SK-N-SH treated with all-trans-retinoic acid at 6 μM for 48 hours (cell line): ENCODE results near the gene CHAF1B.

ENCODE experiments used
- ATAC-seq: fragments of 200-7000 bp; cut with Tn5 transposase; 3 replicates; pipeline ENCODE4 v1.9.1; 2020; ENCODE audit warnings: mild to moderate bottlenecking, moderate library complexity
- ARNTL ChIP-seq: fragments of 450-650 bp; formaldehyde crosslinking; IDR thresholded peaks from 2 replicates; pipeline ENCODE4 v1.5.0; 2020; ENCODE audit warnings: low read depth, mild to moderate bottlenecking, moderate library complexity, borderline replicate concordance
- BACH2 ChIP-seq: fragments of 250-450 bp; sonication (Bioruptor Pico); IDR thresholded peaks from 2 replicates; pipeline ENCODE4 v1.9.0; 2021; ENCODE audit warnings: mild to moderate bottlenecking, borderline replicate concordance
- CSDC2 ChIP-seq: fragments of 250-450 bp; sonication (Bioruptor Pico); IDR thresholded peaks from 2 replicates; pipeline ENCODE4 v1.5.0; 2020; ENCODE audit warnings: mild to moderate bottlenecking, moderate library complexity
- CSRNP3 ChIP-seq: fragments of 250-450 bp; sonication (Bioruptor Pico); IDR thresholded peaks from 2 replicates; pipeline ENCODE4 v1.5.1; 2021; ENCODE audit warnings: mild to moderate bottlenecking, moderate library complexity
- ESRRG ChIP-seq: fragments of 250-450 bp; sonication (Bioruptor Pico); IDR thresholded peaks from 2 replicates; pipeline ENCODE4 v1.6.1; 2021; ENCODE audit warnings: mild to moderate bottlenecking
- GLIS3 ChIP-seq: fragments of 250-450 bp; sonication (Bioruptor Pico); IDR thresholded peaks from 2 replicates; pipeline ENCODE4 v1.5.0; 2020; ENCODE audit warnings: mild to moderate bottlenecking, moderate library complexity
- ISL1 ChIP-seq: fragments of 250-450 bp; sonication (Bioruptor Pico); IDR thresholded peaks from 2 replicates; pipeline ENCODE4 v2.1.2; 2022; ENCODE audit warnings: mild to moderate bottlenecking, moderate library complexity
- OSR1 ChIP-seq: fragments of 250-450 bp; sonication (Bioruptor Pico); IDR thresholded peaks from 2 replicates; pipeline ENCODE4 v1.8.0; 2022; ENCODE audit warnings: moderate library complexity, mild to moderate bottlenecking, inconsistent platforms
- PATZ1 ChIP-seq: fragments of 250-450 bp; sonication (Bioruptor Pico); IDR thresholded peaks from 2 replicates; pipeline ENCODE4 v1.8.0; 2020; ENCODE audit warnings: mild to moderate bottlenecking, moderate library complexity, borderline replicate concordance
- PPARA ChIP-seq: fragments of 250-450 bp; sonication (Bioruptor Pico); IDR thresholded peaks from 2 replicates; pipeline ENCODE4 v1.5.0; 2020; ENCODE audit warnings: mild to moderate bottlenecking, borderline replicate concordance
- RARB ChIP-seq: fragments of 250-450 bp; sonication (Bioruptor Pico); IDR thresholded peaks from 2 replicates; pipeline ENCODE4 v1.8.0; 2021; ENCODE audit warnings: mild to moderate bottlenecking, moderate library complexity
- SNAI2 ChIP-seq: fragments of 250-450 bp; sonication (Bioruptor Pico); IDR thresholded peaks from 2 replicates; pipeline ENCODE4 v1.5.0; 2020; ENCODE audit warnings: mild to moderate bottlenecking, moderate library complexity
- TCF4 ChIP-seq: fragments of 250-450 bp; sonication (Bioruptor Pico); IDR thresholded peaks from 2 replicates; pipeline ENCODE4 v1.8.0; 2021; ENCODE audit warnings: mild to moderate bottlenecking, moderate library complexity, borderline replicate concordance
- TOX ChIP-seq: fragments of 250-450 bp; sonication (Bioruptor Pico); IDR thresholded peaks from 2 replicates; pipeline ENCODE4 v1.8.0; 2021; ENCODE audit warnings: mild to moderate bottlenecking, moderate library complexity, borderline replicate concordance
- TSHZ2 ChIP-seq: fragments of 250-450 bp; sonication (Bioruptor Pico); IDR thresholded peaks from 2 replicates; pipeline ENCODE4 v1.5.0; 2020; ENCODE audit warnings: mild to moderate bottlenecking, moderate library complexity
- ZC3H10 ChIP-seq: fragments of 250-450 bp; sonication (Bioruptor Pico); IDR thresholded peaks from 2 replicates; pipeline ENCODE4 v1.5.1; 2021; ENCODE audit warnings: mild to moderate bottlenecking, moderate library complexity
- ZFP3 ChIP-seq: fragments of 250-450 bp; sonication (Bioruptor Pico); IDR thresholded peaks from 2 replicates; pipeline ENCODE4 v1.5.0; 2020; ENCODE audit warnings: mild to moderate bottlenecking, moderate library complexity
- ZFP30 ChIP-seq: fragments of 450-650 bp; formaldehyde crosslinking; IDR thresholded peaks from 2 replicates; pipeline ENCODE4 v1.5.0; 2022; ENCODE audit warnings: mild to moderate bottlenecking, moderate library complexity
- ZNF565 ChIP-seq: fragments of 450-650 bp; formaldehyde crosslinking; conservative IDR thresholded peaks from 2 replicates; pipeline ENCODE4 v1.5.0; 2020; ENCODE audit warnings: low read depth, mild to moderate bottlenecking, moderate library complexity
- ZNF70 ChIP-seq: fragments of 450-650 bp; formaldehyde crosslinking; IDR thresholded peaks from 2 replicates; pipeline ENCODE4 v1.5.0; 2020; ENCODE audit warnings: mild to moderate bottlenecking, moderate library complexity

The CHAF1B gene

GRCh38 chr21:36377391-36377842 lies 7.8 kb upstream of the CHAF1B start:
- TF ChIP-seq ZC3H10 (CRISPR knock-in tag) (no peak), OSR1 (CRISPR knock-in tag) (no peak), ZNF565 (CRISPR knock-in tag) (no peak), TOX (CRISPR knock-in tag) (no peak), ZFP30 (CRISPR knock-in tag) (no peak), SNAI2 (no peak), PATZ1 (no peak), ZFP3 (CRISPR knock-in tag) (no peak), TSHZ2 (CRISPR knock-in tag) (no peak), ISL1 (CRISPR knock-in tag) (no peak), GLIS3 (CRISPR knock-in tag) (no peak), RARB (CRISPR knock-in tag) (no peak), ZNF70 (CRISPR knock-in tag) (no peak), ARNTL (no peak), CSRNP3 (no peak), PPARA (CRISPR knock-in tag) (no peak), ESRRG (CRISPR knock-in tag) (no peak)
- no peak for ATAC-seq

GRCh38 chr21:36379251-36379650 lies 5.9 kb upstream of the CHAF1B start:
- no peak for ATAC-seq

More at GRCh38 chr21:36379251-36379650, 5.9 kb upstream of the CHAF1B start:
- TF ChIP-seq ISL1 (CRISPR knock-in tag) (no peak), TSHZ2 (CRISPR knock-in tag) (no peak), PATZ1 (no peak), BACH2 (CRISPR knock-in tag) (no peak), ZFP30 (CRISPR knock-in tag) (no peak), ZC3H10 (CRISPR knock-in tag) (no peak), CSDC2 (CRISPR knock-in tag) (no peak), TCF4 (CRISPR knock-in tag) (no peak), TOX (CRISPR knock-in tag) (no peak), ZNF565 (CRISPR knock-in tag) (no peak)
